ENCODE measurements around the gene ATP10B.

Gene ATP10B

DNA sequence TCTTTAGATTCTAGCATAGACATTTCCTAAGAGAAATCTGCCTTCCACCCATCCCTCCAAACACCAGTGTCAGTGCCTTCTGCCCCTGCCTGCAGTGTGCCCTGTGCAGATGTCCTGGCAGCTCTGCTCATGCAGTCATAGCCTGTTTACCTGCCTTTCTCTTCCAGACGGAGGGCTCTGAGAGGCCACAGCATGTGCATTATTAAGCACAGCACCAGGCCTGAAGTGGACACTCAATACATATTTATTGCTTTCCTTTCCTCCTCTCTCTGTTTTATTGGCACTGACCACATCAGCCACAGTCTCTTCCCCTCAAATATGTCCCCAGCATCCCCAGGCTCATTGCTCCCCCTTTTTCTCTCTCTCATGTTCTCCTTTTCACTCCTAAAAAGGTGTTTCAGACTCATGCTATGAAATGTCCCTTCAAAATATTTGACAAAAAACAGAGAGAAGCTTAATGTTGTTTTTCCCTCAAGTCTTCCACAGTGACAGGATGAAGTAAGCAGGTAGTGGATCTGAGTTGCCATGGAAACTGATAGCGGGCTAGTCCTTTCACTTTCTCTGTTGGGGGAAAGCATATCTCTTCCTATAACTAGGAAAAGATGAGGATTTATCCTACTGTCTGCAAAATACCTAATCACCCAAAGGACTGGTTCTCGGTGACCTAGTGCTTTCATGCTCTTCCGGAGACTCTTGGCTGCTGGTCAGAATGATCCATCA is 100.9 kb downstream of the ATP10B start:
- H4K20me1 ChIP-seq (ENCODE audit: insufficient read depth, low read length), result no peaks in the 10 kb centered on the region
- DNase-seq, result no peak
- H3K79me2 ChIP-seq (ENCODE audit: insufficient read depth, low read length), result no peaks in the 10 kb centered on the region
- ATAC-seq (ENCODE audit: insufficient read depth, low read depth), result no peak
- H3K4me3 ChIP-seq (ENCODE audit: low read depth in 1 of 2, low read length in 2 of 2), result no peak overlapping the region
- no peaks in the 10 kb centered on the region for H3K27me3 ChIP-seq (ENCODE audit: insufficient read depth, low read length, poor library complexity)
- H2AFZ ChIP-seq (ENCODE audit: low read depth, low read length), result no peak overlapping the region
- peaks cover 3% of the 10 kb centered on the region for H3K9me3 ChIP-seq (ENCODE audit: insufficient read depth, low read length, severe bottlenecking)
- H3K4me2 ChIP-seq (ENCODE audit: insufficient read depth, low read length), result no peak overlapping the region
- TF ChIP-seq EZH2 (IDR thresholded peaks at IDR 0.05; ENCODE audit: borderline replicate concordance, low read depth, low read length, severe bottlenecking), result no peak
- TF ChIP-seq, protein P1, sequence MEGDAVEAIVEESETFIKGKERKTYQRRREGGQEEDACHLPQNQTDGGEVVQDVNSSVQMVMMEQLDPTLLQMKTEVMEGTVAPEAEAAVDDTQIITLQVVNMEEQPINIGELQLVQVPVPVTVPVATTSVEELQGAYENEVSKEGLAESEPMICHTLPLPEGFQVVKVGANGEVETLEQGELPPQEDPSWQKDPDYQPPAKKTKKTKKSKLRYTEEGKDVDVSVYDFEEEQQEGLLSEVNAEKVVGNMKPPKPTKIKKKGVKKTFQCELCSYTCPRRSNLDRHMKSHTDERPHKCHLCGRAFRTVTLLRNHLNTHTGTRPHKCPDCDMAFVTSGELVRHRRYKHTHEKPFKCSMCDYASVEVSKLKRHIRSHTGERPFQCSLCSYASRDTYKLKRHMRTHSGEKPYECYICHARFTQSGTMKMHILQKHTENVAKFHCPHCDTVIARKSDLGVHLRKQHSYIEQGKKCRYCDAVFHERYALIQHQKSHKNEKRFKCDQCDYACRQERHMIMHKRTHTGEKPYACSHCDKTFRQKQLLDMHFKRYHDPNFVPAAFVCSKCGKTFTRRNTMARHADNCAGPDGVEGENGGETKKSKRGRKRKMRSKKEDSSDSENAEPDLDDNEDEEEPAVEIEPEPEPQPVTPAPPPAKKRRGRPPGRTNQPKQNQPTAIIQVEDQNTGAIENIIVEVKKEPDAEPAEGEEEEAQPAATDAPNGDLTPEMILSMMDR (IDR thresholded peaks at IDR 0.05; ENCODE audit: borderline replicate concordance, extremely low read depth, low read length, poor library complexity, severe bottlenecking), result no peak
- 0 out of 2 replicates have a peak overlapping the region, but pooled peaks have one; percentile 31 for H3K27ac ChIP-seq (ENCODE audit: low read length)
- H3K36me3 ChIP-seq (ENCODE audit: insufficient read depth, low read length), result no peaks in the 10 kb centered on the region
- peaks cover 57% of the 10 kb centered on the region for H3K4me1 ChIP-seq (ENCODE audit: insufficient read depth, low read length)
- H3K9ac ChIP-seq (ENCODE audit: low read depth, low read length), result no peak overlapping the region

- no peak overlapping the region; the same call in 1 of the 2 replicates for H3K4me2 ChIP-seq (ENCODE audit: insufficient read depth, low read length)
- no peaks in the 10 kb centered on the region for H3K79me2 ChIP-seq (ENCODE audit: insufficient read depth, low read length)
- H3K36me3 ChIP-seq (ENCODE audit: insufficient read depth, low read length), result no peaks in the 10 kb centered on the region
- H3K9ac ChIP-seq (ENCODE audit: low read depth, low read length), result no peak overlapping the region
- H2AFZ ChIP-seq (ENCODE audit: low read depth, low read length), result peak overlapping the region; percentile 34; the same call in 1 of the 2 replicates
- H3K4me3 ChIP-seq (ENCODE audit: low read depth in 1 of 2, low read length in 2 of 2), result no peak overlapping the region
- peaks cover 65% of the 10 kb centered on the region for H3K4me1 ChIP-seq (ENCODE audit: insufficient read depth, low read length)
- DNase-seq, result no peak
- H3K27me3 ChIP-seq (ENCODE audit: insufficient read depth, low read length, poor library complexity), result no peaks in the 10 kb centered on the region
- ATAC-seq (ENCODE audit: insufficient read depth, low read depth), result no peak
- no peaks in the 10 kb centered on the region for H3K9me3 ChIP-seq (ENCODE audit: insufficient read depth, low read length, severe bottlenecking)
- peak overlapping the region; percentile 98 for H3K27ac ChIP-seq (ENCODE audit: low read length)
- TF ChIP-seq, protein P1 (IDR thresholded peaks at IDR 0.05; ENCODE audit: borderline replicate concordance, extremely low read depth, low read length, poor library complexity, severe bottlenecking), result no peak
- H4K20me1 ChIP-seq (ENCODE audit: insufficient read depth, low read length), result no peaks in the 10 kb centered on the region
Observed at GRCh38 chr5:160749682-160750081, 102.3 kb downstream of the ATP10B start.

- peaks cover 65% of the 10 kb centered on the region for H3K4me1 ChIP-seq (ENCODE audit: insufficient read depth, low read length)
Observed at GRCh38 chr5:160749026-160749425, 103.0 kb downstream of the ATP10B start.

More at GRCh38 chr5:160749026-160749425, 103.0 kb downstream of the ATP10B start:
- no peak for ATAC-seq (ENCODE audit: insufficient read depth, low read depth)
- Histone ChIP-seq H3K27me3 (ENCODE audit: insufficient read depth, low read length, poor library complexity) (no peaks in the 10 kb centered on the region), H3K9ac (ENCODE audit: low read depth, low read length) (peak overlapping the region; percentile 59), H3K9me3 (ENCODE audit: insufficient read depth, low read length, severe bottlenecking) (no peaks in the 10 kb centered on the region), H2AFZ (ENCODE audit: low read depth, low read length) (peak overlapping the region; percentile 34), H3K4me2 (ENCODE audit: insufficient read depth, low read length) (peak overlapping the region; percentile 10), H4K20me1 (ENCODE audit: insufficient read depth, low read length) (no peaks in the 10 kb centered on the region), H3K27ac (ENCODE audit: low read length) (peak overlapping the region; percentile 98), H3K36me3 (ENCODE audit: insufficient read depth, low read length) (no peaks in the 10 kb centered on the region), H3K4me3 (ENCODE audit: low read depth in 1 of 2, low read length in 2 of 2) (no peak overlapping the region), H3K79me2 (ENCODE audit: insufficient read depth, low read length) (no peaks in the 10 kb centered on the region)
- no peak for DNase-seq
- TF ChIP-seq, protein P1 (IDR thresholded peaks at IDR 0.05; ENCODE audit: borderline replicate concordance, extremely low read depth, low read length, poor library complexity, severe bottlenecking), result no peak
- TF ChIP-seq EZH2 (IDR thresholded peaks at IDR 0.05; ENCODE audit: borderline replicate concordance, low read depth, low read length, severe bottlenecking), result no peak

Data from DND-41 (cell line).